HCT116 (cell line): ENCODE data around the gene ZNF274. TPM values are rescaled to one million over a fixed set of nuclear protein-coding genes. Genes with fewer than 3 reads are reported as not detected.

Source experiments
- ATAC-seq: fragments of 200-7000 bp; cut with Tn5 transposase; 2 replicates; pipeline ENCODE4 v1.9.1; 2020; ENCODE audit warnings: mild to moderate bottlenecking, moderate library complexity
- BruUV-seq: library from RNA; stranded (reverse); fragments of 400-500 nt; replicated peaks from 2 replicates; lab custom pipeline; 2021; lab: Mats Ljungman, UMichigan
- CTCF ChIA-PET: fragments of 300-600 bp; sonication (Branson Sonifier 250); formaldehyde crosslinking; loops from one replicate; lab custom pipeline; 2021; ENCODE audit warnings: antibody characterized with exemption; lab: Charles Lee
- POLR2A ChIA-PET: fragments of 300-600, 350-600 bp; sonication (Branson Sonifier 250); formaldehyde crosslinking; loops from one replicate; lab custom pipeline; 2021; ENCODE audit warnings: antibody characterized with exemption; lab: Charles Lee
- RAD21 ChIA-PET, 2 experiments: fragments of 300-600 bp; sonication (Branson Sonifier 250); formaldehyde crosslinking; loops; one replicate each; lab custom pipeline; 2023; ENCODE audit warnings: low total read pairs in 2 of 2; ENCODE audit not compliant: uncharacterized antibody in 2 of 2, unreplicated experiment in 2 of 2, low non-redundant PET in 1 of 2; lab: Charles Lee
- DNase-seq: peaks from one replicate; pipeline ENCODE4 v3.0.0-alpha.2; 2010; ENCODE audit warnings: low read depth, low spot score
- H2AFZ ChIP-seq: fragments of 200-600 bp; shearing (Covaris generic), sonication (generic); 2 replicates; pipeline ENCODE4 v1.6.1; 2017; ENCODE audit warnings: low read depth, mixed run types, mixed read lengths, antibody characterized with exemption, low read length; ENCODE audit not compliant: poor library complexity, severe bottlenecking
- H3K27ac ChIP-seq: 2 replicates; pipeline ENCODE4 v1.5.1; 2012; ENCODE audit warnings: low read depth, low read length
- H3K27me3 ChIP-seq: fragments of 200-600 bp; sonication (generic); 2 replicates; pipeline ENCODE4 v1.6.1; 2016; ENCODE audit warnings: mixed run types, low read length, mixed read lengths; ENCODE audit not compliant: insufficient read depth
- H3K36me3 ChIP-seq, 2 experiments: fragments of 200-500 bp in 1 of 2; fragments of 200-600 bp in 1 of 2; sonication (Bioruptor generic) in 1 of 2; sonication (generic) in 1 of 2; 2 replicates each; pipeline versions ENCODE4 v1.5.1 to v1.6.1; 2014 to 2016; ENCODE audit warnings: low read length in 2 of 2, inconsistent platforms in 1 of 2, mixed read lengths in 1 of 2, mixed run types in 1 of 2; ENCODE audit not compliant: insufficient read depth in 2 of 2, control insufficient read depth in 1 of 2
- H3K4me1 ChIP-seq, 2 experiments: fragments of 200-600 bp in 1 of 2; sonication (generic) in 1 of 2; 2 replicates each; pipeline versions ENCODE4 v1.5.1 to v1.6.1; 2012 to 2017; ENCODE audit warnings: low read length in 2 of 2, inconsistent platforms in 1 of 2, mild to moderate bottlenecking in 1 of 2, mixed read lengths in 1 of 2, mixed run types in 1 of 2, moderate library complexity in 1 of 2; ENCODE audit not compliant: insufficient read depth in 2 of 2, control insufficient read depth in 1 of 2
- H3K4me2 ChIP-seq: fragments of 200-600 bp; sonication (generic); 2 replicates; pipeline ENCODE4 v1.6.1; 2017; ENCODE audit warnings: mixed run types, low read length, mixed read lengths
- H3K4me3 ChIP-seq, 2 experiments: fragments of 200-600 bp in 1 of 2; sonication (generic) in 1 of 2; replicated peaks in 1 of 2; 2 replicates each; pipeline ENCODE4 v1.5.1; 2011 to 2016; ENCODE audit warnings: low read length in 2 of 2, control low read depth in 1 of 2, low read depth in 1 of 2, mild to moderate bottlenecking in 1 of 2, mixed read lengths in 1 of 2, mixed run types in 1 of 2
- H3K79me2 ChIP-seq: fragments of 200-600 bp; sonication (generic); 2 replicates; pipeline ENCODE4 v1.6.1; 2017; ENCODE audit warnings: mild to moderate bottlenecking, mixed run types, low read length, moderate library complexity, mixed read lengths; ENCODE audit not compliant: insufficient read depth
- H3K9ac ChIP-seq: fragments of 200-600 bp; sonication (generic); 2 replicates; pipeline ENCODE4 v1.6.1; 2016; ENCODE audit warnings: low read length, mixed read lengths
- H3K9me2 ChIP-seq: fragments of 200-600 bp; sonication (generic), shearing (Covaris generic); 2 replicates; pipeline ENCODE4 v1.6.1; 2017; ENCODE audit warnings: mixed run types, mild to moderate bottlenecking, moderate library complexity; ENCODE audit not compliant: insufficient read depth
- H3K9me3 ChIP-seq, 2 experiments: fragments of 200-500 bp in 1 of 2; fragments of 200-600 bp in 1 of 2; sonication (Bioruptor generic) in 1 of 2; sonication (generic) in 1 of 2; 2 replicates each; pipeline ENCODE4 v1.6.1; 2014 to 2017; ENCODE audit warnings: low read length in 2 of 2, mixed read lengths in 2 of 2, inconsistent platforms in 1 of 2, low read depth in 1 of 2, mild to moderate bottlenecking in 1 of 2, mixed run types in 1 of 2, moderate library complexity in 1 of 2; ENCODE audit not compliant: control insufficient read depth in 1 of 2, insufficient read depth in 1 of 2
- H4K20me1 ChIP-seq: fragments of 200-600 bp; sonication (generic), shearing (Covaris generic); 2 replicates; pipeline ENCODE4 v1.6.1; 2017; ENCODE audit warnings: mixed run types, mild to moderate bottlenecking, moderate library complexity; ENCODE audit not compliant: insufficient read depth
- CBX3 ChIP-seq: IDR thresholded peaks from 2 replicates; pipeline ENCODE4 v1.6.1; 2012; ENCODE audit warnings: low read depth
- CEBPB ChIP-seq: IDR thresholded peaks from 2 replicates; pipeline ENCODE4 v1.6.1; 2012; ENCODE audit warnings: low read depth
- EGR1 ChIP-seq: IDR thresholded peaks from 2 replicates; pipeline ENCODE4 v1.6.1; 2012; ENCODE audit warnings: low read depth
- FOSL1 ChIP-seq: IDR thresholded peaks from 2 replicates; pipeline ENCODE4 v1.6.1; 2012; ENCODE audit warnings: low read depth
- JUND ChIP-seq: IDR thresholded peaks from 2 replicates; pipeline ENCODE4 v1.6.1; 2012
- POLR2A ChIP-seq: IDR thresholded peaks from 2 replicates; pipeline ENCODE4 v1.7.0; 2011; ENCODE audit warnings: borderline replicate concordance; ENCODE audit not compliant: insufficient read depth, insufficient read length; ENCODE audit errors: extremely low read depth
- POLR2AphosphoS5 ChIP-seq: IDR thresholded peaks from 2 replicates; pipeline ENCODE4 v1.6.1; 2011; ENCODE audit warnings: mild to moderate bottlenecking, low read depth, low read length, moderate library complexity
- SP1 ChIP-seq: IDR thresholded peaks from 2 replicates; pipeline ENCODE4 v1.6.1; 2012; ENCODE audit warnings: low read depth
- SRF ChIP-seq: IDR thresholded peaks from 2 replicates; pipeline ENCODE4 v1.6.1; 2012; ENCODE audit warnings: low read depth
- TCF7L2 ChIP-seq: IDR thresholded peaks from 2 replicates; pipeline ENCODE4 v1.7.0; 2011; ENCODE audit warnings: borderline replicate concordance, inconsistent platforms; ENCODE audit not compliant: insufficient read depth, insufficient read length; ENCODE audit errors: extremely low read depth
- YY1 ChIP-seq: IDR thresholded peaks from 2 replicates; pipeline ENCODE4 v1.6.1; 2011; ENCODE audit warnings: low read length, low read depth, moderate library complexity, mild to moderate bottlenecking; ENCODE audit not compliant: insufficient replicate concordance; ENCODE audit errors: extremely low read depth
- ZNF274 ChIP-seq: fragments of 200-500 bp; sonication (Bioruptor generic); IDR thresholded peaks from 2 replicates; pipeline ENCODE4 v1.6.1; 2014; ENCODE audit warnings: mild to moderate bottlenecking, low read depth, low read length, inconsistent platforms
- intact Hi-C: fragments of 100-400 bp; cut with micrococcal nuclease; formaldehyde crosslinking; loops from 2 replicates; pipeline ENCODE4 v1.10.0; 2022
- total RNA-seq: library from RNA; stranded (reverse); gene quantifications from one replicate; pipeline ENCODE4 v1.2.1, GENCODE V29; 2021; ENCODE audit not compliant: unreplicated experiment
- TF ChIP-seq, protein P1 (sequence below): IDR thresholded peaks from 2 replicates; pipeline ENCODE4 v1.6.1; 2012
- TF ChIP-seq, protein P2 (sequence below): IDR thresholded peaks from 2 replicates; pipeline ENCODE4 v1.6.1; 2011; ENCODE audit warnings: mild to moderate bottlenecking, low read length, moderate library complexity; ENCODE audit not compliant: insufficient replicate concordance; ENCODE audit errors: extremely low read depth
- TF ChIP-seq, protein P3 (sequence below), 3 experiments: fragments of 200-600 bp in 1 of 3; sonication (generic) in 1 of 3; IDR thresholded peaks in 2 of 3; conservative IDR thresholded peaks in 1 of 3; 2 replicates each; pipeline ENCODE4 v1.5.1; 2012 to 2017; ENCODE audit warnings: low read depth in 2 of 3, low read length in 2 of 3, antibody characterized with exemption in 1 of 3, borderline replicate concordance in 1 of 3, control low read depth in 1 of 3, mild to moderate bottlenecking in 1 of 3, mixed read lengths in 1 of 3, mixed run types in 1 of 3, moderate library complexity in 1 of 3; ENCODE audit not compliant: insufficient read depth in 1 of 3

The ZNF274 gene
- total RNA-seq, 1 experiment from 2014 or later = 7.8 TPM

DNA sequence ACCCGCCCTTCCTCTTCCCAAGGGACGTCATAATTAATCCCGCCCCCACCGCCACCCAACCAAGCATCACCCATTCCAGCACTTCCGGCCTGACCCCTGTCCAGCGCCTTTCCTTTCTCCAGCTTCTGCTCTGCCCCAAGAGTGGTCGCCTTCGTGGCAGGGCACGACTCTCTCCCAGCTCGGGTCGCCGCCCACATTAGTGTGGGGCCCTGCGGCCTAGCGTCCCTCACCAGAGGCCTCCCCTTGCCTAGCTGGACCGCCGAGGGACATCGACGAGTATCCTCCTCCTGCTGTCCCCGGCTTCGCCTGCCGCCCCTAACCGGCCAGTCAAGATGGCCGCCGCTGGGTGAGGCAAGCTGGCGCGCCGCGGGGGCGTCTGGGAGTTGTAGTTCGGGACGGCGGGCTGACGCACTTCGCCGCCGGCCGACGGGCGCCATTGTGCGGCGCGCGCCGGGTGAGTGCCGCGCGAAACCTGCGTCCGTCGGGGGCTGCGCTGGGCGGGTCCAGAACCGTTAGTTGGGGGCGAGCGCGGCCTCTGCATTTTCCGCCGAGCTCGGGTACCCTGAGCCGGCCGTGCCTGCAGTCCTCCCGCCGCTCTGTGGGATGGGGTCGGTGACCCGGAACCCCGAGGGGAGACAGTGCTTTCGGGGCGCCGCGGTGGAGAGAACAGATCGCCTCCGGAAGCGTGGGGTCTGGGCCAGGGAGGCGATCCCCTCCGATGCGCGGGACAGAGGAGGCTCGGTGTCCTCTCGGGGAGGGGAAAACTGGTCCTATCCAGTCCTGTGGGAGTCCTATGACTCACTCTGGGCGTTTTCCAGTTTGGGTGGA lies at the start of gene ZNF274 (continued):
- TF ChIP-seq YY1 = peak; percentile 96
- no peak for TF ChIP-seq TCF7L2
- TF ChIP-seq SP1 = no peak; the same call in 1 of the 2 replicates
- peak; percentile 43 for TF ChIP-seq JUND

DNA sequence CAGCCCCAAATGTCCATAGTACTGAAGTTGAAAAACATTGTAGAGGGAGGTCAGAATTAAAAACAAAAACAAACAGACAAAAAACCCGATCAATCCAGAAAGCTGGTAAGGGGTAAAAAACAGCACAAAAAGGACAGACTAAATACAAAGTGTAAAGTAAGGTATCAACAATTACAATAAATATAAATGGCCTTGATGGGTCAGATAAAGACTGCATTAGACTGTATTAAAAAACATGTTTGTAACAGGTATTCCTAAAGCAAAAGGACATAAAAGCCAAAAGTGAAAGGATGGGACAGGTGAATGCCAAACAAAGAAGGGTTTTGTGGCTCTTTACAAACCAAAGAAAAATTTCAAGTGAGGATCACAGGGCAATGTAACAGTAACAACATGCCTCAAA lies 48.6 kb upstream of the ZNF274 start:
- no peak for DNase-seq
- Histone ChIP-seq H3K9me2 (no peaks in the 10 kb centered on the region), H3K27me3 (no peaks in the 10 kb centered on the region), H3K9me3 (peaks cover 7 to 39% of the 10 kb centered on the region in 2 experiments; a peak in 3 of 4 replicates), H3K79me2 (no peaks in the 10 kb centered on the region), H3K9ac (no peak overlapping the region), H3K27ac (no peak overlapping the region), H3K4me2 (no peak overlapping the region), H3K4me3 (no peak overlapping the region), H3K36me3 (no peaks in the 10 kb centered on the region; a peak in 1 of 4 replicates), H3K4me1 (no peaks in the 10 kb centered on the region), H4K20me1 (no peaks in the 10 kb centered on the region), H2AFZ (no peak overlapping the region)
- ChIA-PET POLR2A (no interaction called here), CTCF (no interaction called here), RAD21 (no interaction called here)
- BruUV-seq = no TSS peak
- intact Hi-C loops = no loop called here
- ATAC-seq = no peak
- TF ChIP-seq JUND (no peak), POLR2A (no peak), CBX3 (no peak), SRF (no peak), CEBPB (no peak), FOSL1 (no peak), EGR1 (no peak), SP1 (no peak), ZNF274 (no peak), POLR2AphosphoS5 (no peak), YY1 (no peak)
- TF ChIP-seq, protein P1, sequence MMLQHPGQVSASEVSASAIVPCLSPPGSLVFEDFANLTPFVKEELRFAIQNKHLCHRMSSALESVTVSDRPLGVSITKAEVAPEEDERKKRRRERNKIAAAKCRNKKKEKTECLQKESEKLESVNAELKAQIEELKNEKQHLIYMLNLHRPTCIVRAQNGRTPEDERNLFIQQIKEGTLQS = no peak
- TF ChIP-seq, protein P2, sequence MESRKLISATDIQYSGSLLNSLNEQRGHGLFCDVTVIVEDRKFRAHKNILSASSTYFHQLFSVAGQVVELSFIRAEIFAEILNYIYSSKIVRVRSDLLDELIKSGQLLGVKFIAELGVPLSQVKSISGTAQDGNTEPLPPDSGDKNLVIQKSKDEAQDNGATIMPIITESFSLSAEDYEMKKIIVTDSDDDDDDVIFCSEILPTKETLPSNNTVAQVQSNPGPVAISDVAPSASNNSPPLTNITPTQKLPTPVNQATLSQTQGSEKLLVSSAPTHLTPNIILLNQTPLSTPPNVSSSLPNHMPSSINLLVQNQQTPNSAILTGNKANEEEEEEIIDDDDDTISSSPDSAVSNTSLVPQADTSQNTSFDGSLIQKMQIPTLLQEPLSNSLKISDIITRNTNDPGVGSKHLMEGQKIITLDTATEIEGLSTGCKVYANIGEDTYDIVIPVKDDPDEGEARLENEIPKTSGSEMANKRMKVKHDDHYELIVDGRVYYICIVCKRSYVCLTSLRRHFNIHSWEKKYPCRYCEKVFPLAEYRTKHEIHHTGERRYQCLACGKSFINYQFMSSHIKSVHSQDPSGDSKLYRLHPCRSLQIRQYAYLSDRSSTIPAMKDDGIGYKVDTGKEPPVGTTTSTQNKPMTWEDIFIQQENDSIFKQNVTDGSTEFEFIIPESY = no peak
- TF ChIP-seq, protein P3, sequence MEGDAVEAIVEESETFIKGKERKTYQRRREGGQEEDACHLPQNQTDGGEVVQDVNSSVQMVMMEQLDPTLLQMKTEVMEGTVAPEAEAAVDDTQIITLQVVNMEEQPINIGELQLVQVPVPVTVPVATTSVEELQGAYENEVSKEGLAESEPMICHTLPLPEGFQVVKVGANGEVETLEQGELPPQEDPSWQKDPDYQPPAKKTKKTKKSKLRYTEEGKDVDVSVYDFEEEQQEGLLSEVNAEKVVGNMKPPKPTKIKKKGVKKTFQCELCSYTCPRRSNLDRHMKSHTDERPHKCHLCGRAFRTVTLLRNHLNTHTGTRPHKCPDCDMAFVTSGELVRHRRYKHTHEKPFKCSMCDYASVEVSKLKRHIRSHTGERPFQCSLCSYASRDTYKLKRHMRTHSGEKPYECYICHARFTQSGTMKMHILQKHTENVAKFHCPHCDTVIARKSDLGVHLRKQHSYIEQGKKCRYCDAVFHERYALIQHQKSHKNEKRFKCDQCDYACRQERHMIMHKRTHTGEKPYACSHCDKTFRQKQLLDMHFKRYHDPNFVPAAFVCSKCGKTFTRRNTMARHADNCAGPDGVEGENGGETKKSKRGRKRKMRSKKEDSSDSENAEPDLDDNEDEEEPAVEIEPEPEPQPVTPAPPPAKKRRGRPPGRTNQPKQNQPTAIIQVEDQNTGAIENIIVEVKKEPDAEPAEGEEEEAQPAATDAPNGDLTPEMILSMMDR (IDR thresholded peaks at IDR 0.05 in 2 of 3, conservative IDR thresholded peaks at IDR 0.05 in 1 of 3; ENCODE audit: borderline replicate concordance in 1 of 3, insufficient read depth in 1 of 3, low read depth in 2 of 3, low read length in 2 of 3) = no peak
